C4-2B (cell line): ENCODE results near the gene PWP1.

ENCODE experiments used
- ZFX ChIP-seq: fragments of 450-650 bp; IDR thresholded peaks from 2 replicates; pipeline ENCODE4 v1.6.1; 2017
- TF ChIP-seq, protein P1 (sequence below): fragments of 450-650 bp; conservative IDR thresholded peaks from 2 replicates; pipeline ENCODE4 v1.5.1; 2017; ENCODE audit warnings: mild to moderate bottlenecking

DNA sequence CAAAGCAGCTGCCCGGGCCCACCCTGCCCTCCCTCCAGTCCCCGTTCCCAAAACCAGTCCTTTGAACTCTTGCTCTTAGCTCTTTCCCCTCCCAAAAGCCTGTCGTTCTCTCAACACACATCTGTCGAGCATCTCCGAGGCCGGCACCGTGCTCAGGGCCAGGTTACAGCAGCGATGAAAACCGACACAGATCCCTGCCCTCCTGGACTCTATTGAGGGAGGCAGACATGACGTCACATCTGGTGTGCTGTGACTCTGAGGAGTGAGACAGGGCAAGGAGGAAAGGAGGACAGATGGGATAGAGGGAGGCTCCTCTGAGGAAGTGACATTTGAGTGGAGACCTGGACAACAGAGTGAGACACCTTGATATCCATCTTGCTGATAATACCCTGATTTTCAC is 34.6 kb upstream of the PWP1 start:
- TF ChIP-seq, protein P1, sequence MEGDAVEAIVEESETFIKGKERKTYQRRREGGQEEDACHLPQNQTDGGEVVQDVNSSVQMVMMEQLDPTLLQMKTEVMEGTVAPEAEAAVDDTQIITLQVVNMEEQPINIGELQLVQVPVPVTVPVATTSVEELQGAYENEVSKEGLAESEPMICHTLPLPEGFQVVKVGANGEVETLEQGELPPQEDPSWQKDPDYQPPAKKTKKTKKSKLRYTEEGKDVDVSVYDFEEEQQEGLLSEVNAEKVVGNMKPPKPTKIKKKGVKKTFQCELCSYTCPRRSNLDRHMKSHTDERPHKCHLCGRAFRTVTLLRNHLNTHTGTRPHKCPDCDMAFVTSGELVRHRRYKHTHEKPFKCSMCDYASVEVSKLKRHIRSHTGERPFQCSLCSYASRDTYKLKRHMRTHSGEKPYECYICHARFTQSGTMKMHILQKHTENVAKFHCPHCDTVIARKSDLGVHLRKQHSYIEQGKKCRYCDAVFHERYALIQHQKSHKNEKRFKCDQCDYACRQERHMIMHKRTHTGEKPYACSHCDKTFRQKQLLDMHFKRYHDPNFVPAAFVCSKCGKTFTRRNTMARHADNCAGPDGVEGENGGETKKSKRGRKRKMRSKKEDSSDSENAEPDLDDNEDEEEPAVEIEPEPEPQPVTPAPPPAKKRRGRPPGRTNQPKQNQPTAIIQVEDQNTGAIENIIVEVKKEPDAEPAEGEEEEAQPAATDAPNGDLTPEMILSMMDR = no peak
- TF ChIP-seq ZFX = no peak
